ENCODE results near the gene AP3B1.

Gene AP3B1

GRCh38 chr5:77957931-77958521, 336.5 kb downstream of the AP3B1 start:
- TF ChIP-seq, protein P1, sequence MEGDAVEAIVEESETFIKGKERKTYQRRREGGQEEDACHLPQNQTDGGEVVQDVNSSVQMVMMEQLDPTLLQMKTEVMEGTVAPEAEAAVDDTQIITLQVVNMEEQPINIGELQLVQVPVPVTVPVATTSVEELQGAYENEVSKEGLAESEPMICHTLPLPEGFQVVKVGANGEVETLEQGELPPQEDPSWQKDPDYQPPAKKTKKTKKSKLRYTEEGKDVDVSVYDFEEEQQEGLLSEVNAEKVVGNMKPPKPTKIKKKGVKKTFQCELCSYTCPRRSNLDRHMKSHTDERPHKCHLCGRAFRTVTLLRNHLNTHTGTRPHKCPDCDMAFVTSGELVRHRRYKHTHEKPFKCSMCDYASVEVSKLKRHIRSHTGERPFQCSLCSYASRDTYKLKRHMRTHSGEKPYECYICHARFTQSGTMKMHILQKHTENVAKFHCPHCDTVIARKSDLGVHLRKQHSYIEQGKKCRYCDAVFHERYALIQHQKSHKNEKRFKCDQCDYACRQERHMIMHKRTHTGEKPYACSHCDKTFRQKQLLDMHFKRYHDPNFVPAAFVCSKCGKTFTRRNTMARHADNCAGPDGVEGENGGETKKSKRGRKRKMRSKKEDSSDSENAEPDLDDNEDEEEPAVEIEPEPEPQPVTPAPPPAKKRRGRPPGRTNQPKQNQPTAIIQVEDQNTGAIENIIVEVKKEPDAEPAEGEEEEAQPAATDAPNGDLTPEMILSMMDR (conservative IDR thresholded peaks at IDR 0.05) = no peak
- no peak overlapping the region for H3K27ac ChIP-seq

GRCh38 chr5:77957516-77957915, 337.0 kb downstream of the AP3B1 start:
- TF ChIP-seq, protein P1 (conservative IDR thresholded peaks at IDR 0.05) = no peak
- no peak overlapping the region for H3K27ac ChIP-seq

GRCh38 chr5:77957081-77957480, 337.4 kb downstream of the AP3B1 start:
- TF ChIP-seq, protein P1 (conservative IDR thresholded peaks at IDR 0.05) = no peak

DNA sequence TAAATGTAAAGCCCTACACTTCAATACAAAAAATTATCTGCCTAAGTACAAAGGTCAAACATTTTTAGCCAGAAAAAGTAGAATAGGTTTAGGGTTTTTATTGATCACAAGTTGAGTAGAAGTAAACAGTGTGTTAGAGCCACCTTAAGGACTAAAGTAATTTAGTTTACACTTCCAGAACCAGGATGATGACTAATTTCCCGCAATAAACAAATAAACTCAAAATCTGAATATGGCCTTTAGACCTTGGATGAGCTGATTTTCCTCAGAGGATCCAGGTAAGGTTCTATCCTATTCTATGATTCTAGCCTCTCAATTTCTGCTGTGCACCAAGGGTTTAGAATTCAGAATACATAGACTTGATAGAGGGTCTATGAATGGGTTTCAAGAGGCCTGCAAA, 338.9 kb downstream of the AP3B1 start:
- no peak overlapping the region for H3K27ac ChIP-seq
- TF ChIP-seq, protein P1 (conservative IDR thresholded peaks at IDR 0.05) = no peak

More at GRCh38 chr5:77957081-77957480, 337.4 kb downstream of the AP3B1 start:
- H3K27ac ChIP-seq = no peak overlapping the region

- TF ChIP-seq, protein P1 (conservative IDR thresholded peaks at IDR 0.05) = no peak
- peak overlapping the region; percentile 19; the same call in 1 of the 2 replicates for H3K27ac ChIP-seq
These were observed 341.1 kb downstream of the AP3B1 start for GRCh38 chr5:77953374-77953773.

- H3K27ac ChIP-seq = peak overlapping the region; percentile 19; the same call in 1 of the 2 replicates
- TF ChIP-seq, protein P1 (conservative IDR thresholded peaks at IDR 0.05) = no peak
These were observed 341.8 kb downstream of the AP3B1 start for GRCh38 chr5:77952636-77953212.
